HG03039 (cell line): Measurements from ENCODE around the gene NOL9.

Source experiments
- ATAC-seq: cut with Tn5 transposase; IDR thresholded peaks from one replicate; pipeline ENCODE4 v1.9.1; 2021; ENCODE audit warnings: mild to moderate bottlenecking, moderate library complexity; ENCODE audit not compliant: unreplicated experiment

NOL9 gene

GRCh38 chr1:6473974-6474814, 80.1 kb downstream of the NOL9 start:
- no peak for ATAC-seq

GRCh38 chr1:6473156-6473555, 81.2 kb downstream of the NOL9 start:
- ATAC-seq = no peak

- ATAC-seq = no peak
Measured at GRCh38 chr1:6472391-6472790, 81.9 kb downstream of the NOL9 start.

GRCh38 chr1:6471970-6472368, 82.3 kb downstream of the NOL9 start:
- ATAC-seq = no peak
